ENCODE measurements around the gene IL17C.

DNA sequence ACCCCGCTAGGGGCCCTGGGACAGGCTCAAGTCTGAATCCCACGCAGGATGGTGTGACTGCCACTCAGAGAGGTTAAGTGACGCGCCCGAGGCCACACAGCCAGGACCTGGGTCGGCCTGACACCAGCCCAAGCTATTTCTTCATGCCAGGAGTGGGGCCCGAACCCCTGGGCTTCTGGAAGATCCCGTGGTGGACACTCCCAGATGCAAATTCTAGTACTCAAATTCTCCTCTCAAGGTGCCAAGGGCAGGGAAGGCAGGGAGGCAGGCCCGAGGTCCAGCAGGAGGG is 5.2 kb downstream of the IL17C start:
- TF ChIP-seq POLR2A (IDR thresholded peaks at IDR 0.05; ENCODE audit: low read length) (no peak), CHD2 (IDR thresholded peaks at IDR 0.05; ENCODE audit: low read length, partially characterized antibody) (no peak), TFCP2L1 (CRISPR knock-in tag; IDR thresholded peaks at IDR 0.05) (no peak)
- TF ChIP-seq, protein P1, sequence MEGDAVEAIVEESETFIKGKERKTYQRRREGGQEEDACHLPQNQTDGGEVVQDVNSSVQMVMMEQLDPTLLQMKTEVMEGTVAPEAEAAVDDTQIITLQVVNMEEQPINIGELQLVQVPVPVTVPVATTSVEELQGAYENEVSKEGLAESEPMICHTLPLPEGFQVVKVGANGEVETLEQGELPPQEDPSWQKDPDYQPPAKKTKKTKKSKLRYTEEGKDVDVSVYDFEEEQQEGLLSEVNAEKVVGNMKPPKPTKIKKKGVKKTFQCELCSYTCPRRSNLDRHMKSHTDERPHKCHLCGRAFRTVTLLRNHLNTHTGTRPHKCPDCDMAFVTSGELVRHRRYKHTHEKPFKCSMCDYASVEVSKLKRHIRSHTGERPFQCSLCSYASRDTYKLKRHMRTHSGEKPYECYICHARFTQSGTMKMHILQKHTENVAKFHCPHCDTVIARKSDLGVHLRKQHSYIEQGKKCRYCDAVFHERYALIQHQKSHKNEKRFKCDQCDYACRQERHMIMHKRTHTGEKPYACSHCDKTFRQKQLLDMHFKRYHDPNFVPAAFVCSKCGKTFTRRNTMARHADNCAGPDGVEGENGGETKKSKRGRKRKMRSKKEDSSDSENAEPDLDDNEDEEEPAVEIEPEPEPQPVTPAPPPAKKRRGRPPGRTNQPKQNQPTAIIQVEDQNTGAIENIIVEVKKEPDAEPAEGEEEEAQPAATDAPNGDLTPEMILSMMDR (IDR thresholded peaks at IDR 0.05) = no peak

All from A549 (cell line).